Activated naive CD4-positive, alpha-beta T cell treated with anti-CD3 and anti-CD28 coated beads, Interleukin-2, amount 10 ng/mL, durations not matched to agents 7 days and 5 days (primary cell): Measurements from ENCODE around the gene AADACL3.

Experiments
- CTCF ChIA-PET: fragments of 350-600 bp; sonication (Branson Sonifier 250); formaldehyde crosslinking; loops from one replicate; lab custom pipeline; 2021; ENCODE audit warnings: antibody characterized with exemption; lab: Charles Lee
- DNase-seq: peaks from one replicate; pipeline ENCODE4 v3.0.0-alpha.2; 2020
- H3K27ac Mint-ChIP-seq: one replicate; pipeline ENCODE4 v1.8.0; 2021; ENCODE audit warnings: mild to moderate bottlenecking, moderate library complexity, mixed read lengths
- H3K27me3 Mint-ChIP-seq: one replicate; pipeline ENCODE4 v1.8.0; 2021; ENCODE audit warnings: mild to moderate bottlenecking, mixed read lengths
- H3K36me3 Mint-ChIP-seq: one replicate; pipeline ENCODE4 v1.8.0; 2021; ENCODE audit warnings: mixed read lengths
- H3K4me1 Mint-ChIP-seq: one replicate; pipeline ENCODE4 v1.8.0; 2021; ENCODE audit warnings: mixed read lengths
- H3K4me3 Mint-ChIP-seq: one replicate; pipeline ENCODE4 v1.8.0; 2021; ENCODE audit warnings: mild to moderate bottlenecking, moderate library complexity, mixed read lengths
- H3K9me3 Mint-ChIP-seq: one replicate; pipeline ENCODE4 v1.8.0; 2021; ENCODE audit warnings: mixed read lengths

Gene AADACL3

GRCh38 chr1:12769031-12769430 lies 53.1 kb downstream of the AADACL3 start:
- Mint-ChIP-seq H3K4me1 (no peaks in the 10 kb centered on the region), H3K9me3 (no peaks in the 10 kb centered on the region), H3K36me3 (no peaks in the 10 kb centered on the region), H3K27me3 (peaks cover 27% of the 10 kb centered on the region), H3K27ac (no peak overlapping the region), H3K4me3 (no peak overlapping the region)
- no peak for DNase-seq
- CTCF ChIA-PET = no interaction called here

DNA sequence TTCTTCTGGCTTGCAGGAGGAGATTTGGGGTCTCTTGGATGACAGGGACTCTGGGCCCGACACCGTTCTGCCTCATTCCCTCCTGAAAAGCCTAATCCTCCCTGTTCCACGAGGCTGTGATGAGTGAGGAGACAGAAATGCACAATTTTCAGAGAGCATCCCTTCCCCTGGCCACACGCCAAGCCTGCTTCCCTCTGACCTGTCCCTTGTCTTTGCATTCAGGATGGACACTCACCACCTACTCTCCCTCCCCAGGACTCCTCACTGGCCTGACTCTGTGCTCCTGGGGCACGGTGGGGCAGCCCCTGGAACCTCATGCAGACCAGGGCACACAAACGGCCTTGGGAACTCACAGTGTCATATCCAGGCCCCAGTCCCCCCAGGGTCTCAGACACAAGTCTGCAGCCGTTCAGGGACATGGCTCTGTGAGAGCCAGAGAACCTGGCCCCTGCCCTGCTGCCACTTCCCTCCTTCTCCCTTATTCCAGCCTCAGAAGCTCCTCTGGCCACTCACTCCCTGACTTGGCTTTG lies 54.1 kb downstream of the AADACL3 start:
- no peaks in the 10 kb centered on the region for H3K9me3 Mint-ChIP-seq
- CTCF ChIA-PET = no interaction called here
- no peaks in the 10 kb centered on the region for H3K36me3 Mint-ChIP-seq
- H3K27me3 Mint-ChIP-seq = peaks cover 31% of the 10 kb centered on the region
- no peak for DNase-seq
- no peaks in the 10 kb centered on the region for H3K4me1 Mint-ChIP-seq
- no peak overlapping the region for H3K27ac Mint-ChIP-seq
- H3K4me3 Mint-ChIP-seq = no peak overlapping the region

GRCh38 chr1:12770620-12771019 lies 54.7 kb downstream of the AADACL3 start:
- Mint-ChIP-seq H3K9me3 (no peaks in the 10 kb centered on the region), H3K36me3 (no peaks in the 10 kb centered on the region), H3K4me3 (no peak overlapping the region), H3K27ac (no peak overlapping the region), H3K27me3 (peaks cover 36% of the 10 kb centered on the region), H3K4me1 (no peaks in the 10 kb centered on the region)
- CTCF ChIA-PET = no interaction called here
- no peak for DNase-seq

DNA sequence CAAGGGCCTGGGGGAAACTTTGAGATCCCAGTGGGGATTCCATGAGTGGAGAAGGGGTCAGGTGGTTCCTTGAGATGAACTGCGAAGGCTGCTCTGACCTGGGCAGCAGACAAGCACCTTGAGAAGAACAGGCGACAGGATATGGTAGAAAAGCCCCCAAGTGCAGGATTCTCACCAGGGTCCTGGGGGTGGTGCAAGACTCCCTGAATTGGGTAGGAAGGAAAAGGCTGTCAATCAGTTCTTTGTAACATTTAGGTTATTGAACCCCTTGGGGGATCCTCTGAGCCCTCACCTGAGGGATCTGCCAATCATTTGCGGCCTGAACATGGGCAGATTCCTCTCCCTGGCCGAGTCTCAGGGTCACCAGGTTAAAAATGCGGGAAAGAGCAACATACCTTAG lies 55.3 kb downstream of the AADACL3 start:
- no peak overlapping the region for H3K27ac Mint-ChIP-seq
- H3K36me3 Mint-ChIP-seq = no peaks in the 10 kb centered on the region
- H3K27me3 Mint-ChIP-seq = peaks cover 36% of the 10 kb centered on the region
- CTCF ChIA-PET = no interaction called here
- no peak overlapping the region for H3K4me3 Mint-ChIP-seq
- no peak for DNase-seq
- H3K4me1 Mint-ChIP-seq = no peaks in the 10 kb centered on the region
- no peaks in the 10 kb centered on the region for H3K9me3 Mint-ChIP-seq

- H3K9me3 Mint-ChIP-seq = no peaks in the 10 kb centered on the region
- H3K27me3 Mint-ChIP-seq = peaks cover 42% of the 10 kb centered on the region
Observed at GRCh38 chr1:12772520-12772919, 56.6 kb downstream of the AADACL3 start.

DNA sequence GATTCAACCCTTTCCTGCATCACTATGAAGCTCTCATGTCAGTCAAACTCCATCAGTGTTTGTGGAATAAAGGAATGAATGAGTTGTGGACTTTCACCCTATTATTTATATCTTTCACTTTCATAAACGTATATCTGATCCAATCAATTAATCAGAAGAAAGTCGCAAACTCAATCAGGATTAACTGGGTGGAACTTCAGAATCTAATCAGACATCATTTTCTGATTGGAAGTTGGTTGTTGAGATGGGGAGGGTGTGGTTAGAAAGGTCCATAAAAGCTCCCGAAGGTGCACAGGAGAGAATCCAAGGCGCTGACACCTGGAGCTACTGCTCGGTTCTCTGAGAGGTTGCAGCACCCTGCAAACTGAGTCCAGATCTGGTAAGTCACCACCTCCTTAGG lies 57.5 kb downstream of the AADACL3 start, which contains the start of gene PRAMEF12:
PRAMEF12 (plus strand) TSS at position 301 of the 400 bp plus-strand sequence. CDS start 1,130 bp downstream, outside the sequence.
- CTCF ChIA-PET = no interaction called here
- no peak within 1 kb of the TSS for H3K27ac Mint-ChIP-seq
- no peaks in the 10 kb centered on the region for H3K4me1 Mint-ChIP-seq
- H3K4me3 Mint-ChIP-seq = no peak within 1 kb of the TSS
- no peaks in the 10 kb centered on the region for H3K36me3 Mint-ChIP-seq
- no peak for DNase-seq
- H3K27me3 Mint-ChIP-seq = peaks cover 40% of the 10 kb centered on the region
- H3K9me3 Mint-ChIP-seq = no peaks in the 10 kb centered on the region

More at GRCh38 chr1:12772520-12772919, 56.6 kb downstream of the AADACL3 start:
- Mint-ChIP-seq H3K4me3 (no peak overlapping the region), H3K36me3 (no peaks in the 10 kb centered on the region), H3K27ac (no peak overlapping the region), H3K4me1 (no peaks in the 10 kb centered on the region)
- DNase-seq = no peak
- CTCF ChIA-PET = no interaction called here

GRCh38 chr1:12774801-12775345 lies 59.0 kb downstream of the AADACL3 start:
- Mint-ChIP-seq H3K4me1 (no peaks in the 10 kb centered on the region), H3K9me3 (no peaks in the 10 kb centered on the region), H3K27ac (no peak overlapping the region), H3K4me3 (no peak overlapping the region), H3K36me3 (no peaks in the 10 kb centered on the region), H3K27me3 (peaks cover 28% of the 10 kb centered on the region)
- DNase-seq = no peak
- CTCF ChIA-PET = no interaction called here

DNA sequence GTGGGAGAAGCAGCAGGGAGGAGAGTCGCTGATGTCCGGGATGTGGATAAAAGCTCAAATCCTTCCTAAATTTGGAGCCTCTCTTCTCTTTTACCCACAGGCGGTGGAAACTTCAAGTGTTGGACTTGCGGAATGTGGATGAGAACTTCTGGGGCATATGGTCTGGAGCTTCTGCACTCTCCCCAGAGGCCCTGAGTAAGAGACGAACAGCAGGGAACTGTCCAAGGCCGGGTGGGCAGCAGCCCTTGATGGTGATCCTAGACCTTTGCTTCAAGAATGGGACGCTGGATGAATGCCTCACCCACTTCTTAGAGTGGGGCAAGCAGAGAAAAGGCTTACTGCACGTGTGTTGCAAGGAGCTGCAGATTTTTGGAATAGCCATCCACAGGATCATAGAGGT lies 59.5 kb downstream of the AADACL3 start:
- CTCF ChIA-PET = no interaction called here
- Mint-ChIP-seq H3K36me3 (no peaks in the 10 kb centered on the region), H3K4me3 (no peak overlapping the region), H3K27ac (no peak overlapping the region), H3K4me1 (no peaks in the 10 kb centered on the region), H3K27me3 (peaks cover 23% of the 10 kb centered on the region), H3K9me3 (no peaks in the 10 kb centered on the region)
- DNase-seq = no peak

DNA sequence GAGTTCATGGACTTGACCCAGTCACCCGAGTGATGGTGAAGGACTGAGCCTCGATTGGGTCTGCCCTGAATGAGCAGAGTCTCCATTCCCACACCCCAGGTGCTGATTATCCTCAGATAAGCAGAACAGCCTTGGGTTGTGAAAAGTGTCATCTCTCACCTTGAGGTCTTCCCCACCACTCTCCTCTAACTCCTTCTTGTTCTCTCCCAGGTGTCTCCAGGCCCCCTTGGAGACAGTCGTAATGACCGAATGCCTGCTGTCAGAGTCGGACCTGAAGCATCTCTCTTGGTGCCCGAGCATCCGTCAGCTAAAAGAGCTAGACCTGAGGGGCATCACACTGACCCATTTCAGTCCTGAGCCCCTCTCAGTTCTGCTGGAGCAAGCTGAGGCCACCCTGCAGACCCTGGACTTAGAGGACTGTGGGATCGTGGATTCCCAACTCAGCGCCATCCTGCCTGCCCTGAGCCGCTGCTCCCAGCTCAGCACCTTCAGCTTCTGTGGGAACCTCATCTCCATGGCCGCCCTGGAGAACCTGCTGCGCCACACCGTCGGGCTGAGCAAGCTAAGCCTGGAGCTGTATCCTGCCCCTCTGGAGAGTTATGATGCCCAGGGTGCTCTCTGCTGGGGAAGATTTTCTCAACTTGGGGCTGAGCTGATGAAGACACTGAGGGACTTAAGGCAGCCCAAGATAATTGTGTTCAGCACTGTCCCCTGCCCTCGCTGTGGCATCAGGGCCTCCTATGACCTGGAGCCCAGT lies 61.1 kb downstream of the AADACL3 start:
- Mint-ChIP-seq H3K4me1 (no peaks in the 10 kb centered on the region), H3K27ac (no peak overlapping the region), H3K4me3 (no peak overlapping the region), H3K36me3 (no peaks in the 10 kb centered on the region), H3K27me3 (peaks cover 16% of the 10 kb centered on the region), H3K9me3 (no peaks in the 10 kb centered on the region)
- CTCF ChIA-PET = no interaction called here
- DNase-seq = no peak
